ENCODE results near the gene RASAL2. TPM values are rescaled to one million over a fixed set of nuclear protein-coding genes. Genes with fewer than 3 reads are reported as not detected.

The RASAL2 gene
- total RNA-seq, 3 donors from 2014 or later = 13.0 to 17.5 (median 14.2) TPM

DNA sequence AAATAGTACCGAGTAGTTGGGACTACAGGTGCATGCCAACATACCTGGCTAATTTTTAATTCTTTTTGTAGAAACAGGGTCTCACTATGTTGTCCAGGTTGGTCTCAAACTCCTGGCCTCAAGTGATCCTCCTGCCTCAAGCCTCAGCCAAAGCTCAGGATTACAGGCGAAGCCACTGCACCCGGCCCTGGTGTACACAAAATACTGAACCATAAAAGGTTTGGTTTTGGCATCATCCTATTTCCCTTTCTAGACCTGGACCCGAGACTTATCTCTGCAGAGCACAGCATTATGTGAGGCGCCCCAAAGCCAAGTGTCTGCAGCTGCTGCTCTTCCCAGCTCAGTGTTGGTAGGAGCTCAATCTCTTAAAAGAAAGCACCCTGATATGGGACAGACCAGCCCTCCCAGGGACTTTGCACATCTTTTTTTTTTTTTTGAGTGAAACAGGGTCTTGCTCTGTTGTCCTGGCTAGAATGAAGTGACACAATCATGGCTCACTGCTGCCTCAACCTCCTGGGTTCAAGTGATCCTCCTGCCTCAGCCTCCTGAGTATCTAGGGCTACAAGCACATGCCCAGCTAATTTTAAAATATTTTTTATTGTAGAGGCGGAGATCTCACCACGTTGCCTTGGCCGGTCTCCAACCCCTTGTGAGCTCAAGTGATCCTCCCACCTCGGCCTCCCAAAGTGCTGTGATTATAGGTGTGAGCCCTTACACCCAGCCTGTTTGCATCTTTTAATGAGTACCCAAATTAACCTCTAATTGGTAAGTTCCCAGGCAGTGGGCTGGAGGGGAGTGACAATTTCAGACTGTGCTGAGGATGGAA, 439.4 kb downstream of the RASAL2 start:
- ATAC-seq (no peak), DNase-seq (no peak)
- H3K4me1 ChIP-seq (ENCODE audit: low read depth) = peaks cover 25% of the 10 kb centered on the region
- TF ChIP-seq, protein P1, sequence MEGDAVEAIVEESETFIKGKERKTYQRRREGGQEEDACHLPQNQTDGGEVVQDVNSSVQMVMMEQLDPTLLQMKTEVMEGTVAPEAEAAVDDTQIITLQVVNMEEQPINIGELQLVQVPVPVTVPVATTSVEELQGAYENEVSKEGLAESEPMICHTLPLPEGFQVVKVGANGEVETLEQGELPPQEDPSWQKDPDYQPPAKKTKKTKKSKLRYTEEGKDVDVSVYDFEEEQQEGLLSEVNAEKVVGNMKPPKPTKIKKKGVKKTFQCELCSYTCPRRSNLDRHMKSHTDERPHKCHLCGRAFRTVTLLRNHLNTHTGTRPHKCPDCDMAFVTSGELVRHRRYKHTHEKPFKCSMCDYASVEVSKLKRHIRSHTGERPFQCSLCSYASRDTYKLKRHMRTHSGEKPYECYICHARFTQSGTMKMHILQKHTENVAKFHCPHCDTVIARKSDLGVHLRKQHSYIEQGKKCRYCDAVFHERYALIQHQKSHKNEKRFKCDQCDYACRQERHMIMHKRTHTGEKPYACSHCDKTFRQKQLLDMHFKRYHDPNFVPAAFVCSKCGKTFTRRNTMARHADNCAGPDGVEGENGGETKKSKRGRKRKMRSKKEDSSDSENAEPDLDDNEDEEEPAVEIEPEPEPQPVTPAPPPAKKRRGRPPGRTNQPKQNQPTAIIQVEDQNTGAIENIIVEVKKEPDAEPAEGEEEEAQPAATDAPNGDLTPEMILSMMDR (IDR thresholded peaks at IDR 0.05) = no peak
- no peaks in the 10 kb centered on the region for H3K36me3 ChIP-seq (ENCODE audit: low read depth)
- intact Hi-C loops (cut with DNase I, micrococcal nuclease) = loop anchor here (10.0 kb wide), 1 partner anchor 471 kb away; no protein-coding TSS in a partner anchor
- no peaks in the 10 kb centered on the region for H3K9me3 ChIP-seq
- H3K4me3 ChIP-seq = no peak overlapping the region

Other genes starting within 250 kb of the RASAL2 start
- 1 to 10 TPM; 2.4 to 9.4 (median 4.7) TPM for gene SEC16B, start 124.0 kb upstream of the RASAL2 start, total RNA-seq